Activated CD4-positive, alpha-beta T cell treated with anti-CD3 and anti-CD28 coated beads, Interleukin-2, amount 10 ng/mL, durations not matched to agents 24 days and 14 days (primary cell): ENCODE results near the gene LINGO4. TPM values are rescaled to one million over a fixed set of nuclear protein-coding genes. Genes with fewer than 3 reads are reported as not detected.

Experiments
- DNase-seq: peaks from one replicate; pipeline ENCODE4 v3.0.0; 2022
- H3K27ac Mint-ChIP-seq: one replicate; pipeline ENCODE4 v1.8.0; 2022; ENCODE audit warnings: mild to moderate bottlenecking, mixed read lengths
- H3K27me3 Mint-ChIP-seq: one replicate; pipeline ENCODE4 v1.8.0; 2022; ENCODE audit warnings: mixed read lengths
- H3K36me3 Mint-ChIP-seq: one replicate; pipeline ENCODE4 v1.8.0; 2022; ENCODE audit warnings: low read depth, mild to moderate bottlenecking, mixed read lengths
- H3K4me1 Mint-ChIP-seq: one replicate; pipeline ENCODE4 v1.8.0; 2021; ENCODE audit warnings: mixed read lengths
- H3K4me3 Mint-ChIP-seq: one replicate; pipeline ENCODE4 v1.8.0; 2022; ENCODE audit warnings: mild to moderate bottlenecking, moderate library complexity, mixed read lengths
- H3K9me3 Mint-ChIP-seq: one replicate; pipeline ENCODE4 v1.8.0; 2021; ENCODE audit warnings: mixed read lengths
- intact Hi-C: fragments of 100-400 bp; cut with micrococcal nuclease; formaldehyde crosslinking; loops from one replicate; pipeline ENCODE4 v1.15.1; 2023
- total RNA-seq: library from RNA; stranded (reverse); gene quantifications from 2 replicates; pipeline ENCODE4 v1.2.3, GENCODE V29; 2022

The LINGO4 gene
- total RNA-seq, 1 donor from 2014 or later: not detected

GRCh38 chr1:151829352-151830046 lies 24.3 kb upstream of the LINGO4 start:
- Mint-ChIP-seq H3K4me1 (peaks cover 61% of the 10 kb centered on the region), H3K27ac (peak overlapping the region; percentile 82), H3K27me3 (no peaks in the 10 kb centered on the region), H3K9me3 (no peaks in the 10 kb centered on the region), H3K36me3 (no peaks in the 10 kb centered on the region), H3K4me3 (peak overlapping the region; percentile 60)
- DNase-seq: peak; percentile 70
- intact Hi-C loops: no loop called here

GRCh38 chr1:151828921-151829320 lies 23.7 kb upstream of the LINGO4 start:
- Mint-ChIP-seq H3K4me3 (peak overlapping the region; percentile 60), H3K4me1 (peaks cover 60% of the 10 kb centered on the region)
- intact Hi-C loops: no loop called here

GRCh38 chr1:151827853-151828252 lies 22.6 kb upstream of the LINGO4 start:
- intact Hi-C loops: no loop called here
- Mint-ChIP-seq H3K4me3 (peak overlapping the region; percentile 55), H3K4me1 (peaks cover 57% of the 10 kb centered on the region), H3K36me3 (no peaks in the 10 kb centered on the region), H3K27ac (peak overlapping the region; percentile 66), H3K9me3 (no peaks in the 10 kb centered on the region), H3K27me3 (no peaks in the 10 kb centered on the region)
- DNase-seq: no peak

More at GRCh38 chr1:151828921-151829320, 23.7 kb upstream of the LINGO4 start:
- Mint-ChIP-seq H3K27ac (peak overlapping the region; percentile 82), H3K27me3 (no peaks in the 10 kb centered on the region), H3K36me3 (no peaks in the 10 kb centered on the region), H3K9me3 (no peaks in the 10 kb centered on the region)
- DNase-seq: peak; percentile 70

GRCh38 chr1:151825751-151826660 lies 20.8 kb upstream of the LINGO4 start:
- H3K4me1 Mint-ChIP-seq: peaks cover 65% of the 10 kb centered on the region
- H3K27me3 Mint-ChIP-seq: no peaks in the 10 kb centered on the region
- intact Hi-C loops: no loop called here
- DNase-seq: no peak
- peak overlapping the region; percentile 28 for H3K4me3 Mint-ChIP-seq
- H3K27ac Mint-ChIP-seq: peak overlapping the region; percentile 57
- no peaks in the 10 kb centered on the region for H3K36me3 Mint-ChIP-seq
- no peaks in the 10 kb centered on the region for H3K9me3 Mint-ChIP-seq

GRCh38 chr1:151825204-151825603 lies 20.0 kb upstream of the LINGO4 start:
- H3K36me3 Mint-ChIP-seq: no peaks in the 10 kb centered on the region
- H3K4me3 Mint-ChIP-seq: peak overlapping the region; percentile 15
- H3K9me3 Mint-ChIP-seq: no peaks in the 10 kb centered on the region
- no peak for DNase-seq
- H3K4me1 Mint-ChIP-seq: peaks cover 67% of the 10 kb centered on the region
- intact Hi-C loops: no loop called here
- no peak overlapping the region for H3K27ac Mint-ChIP-seq
- no peaks in the 10 kb centered on the region for H3K27me3 Mint-ChIP-seq

- Mint-ChIP-seq H3K36me3 (no peaks in the 10 kb centered on the region), H3K4me3 (no peak overlapping the region), H3K9me3 (no peaks in the 10 kb centered on the region), H3K4me1 (peaks cover 55% of the 10 kb centered on the region), H3K27ac (peak overlapping the region; percentile 58), H3K27me3 (no peaks in the 10 kb centered on the region)
- no peak for DNase-seq
- intact Hi-C loops: loop anchor here (2.0 kb wide), 2 partner anchors 14 to 32 kb away; partner anchors contain the start of gene TDRKH
Observed at GRCh38 chr1:151823175-151823574, 18.0 kb upstream of the LINGO4 start.

- peak overlapping the region; percentile 42 for H3K4me3 Mint-ChIP-seq
- no peaks in the 10 kb centered on the region for H3K36me3 Mint-ChIP-seq
- intact Hi-C loops: loop anchor here (2.0 kb wide), 2 partner anchors 14 to 32 kb away; partner anchors contain the start of gene TDRKH
- DNase-seq: peak; percentile 68
- no peaks in the 10 kb centered on the region for H3K27me3 Mint-ChIP-seq
- peak overlapping the region; percentile 72 for H3K27ac Mint-ChIP-seq
- peaks cover 49% of the 10 kb centered on the region for H3K4me1 Mint-ChIP-seq
- no peaks in the 10 kb centered on the region for H3K9me3 Mint-ChIP-seq
Observed at GRCh38 chr1:151822404-151822803, 17.2 kb upstream of the LINGO4 start.

- intact Hi-C loops: no loop called here
- no peaks in the 10 kb centered on the region for H3K36me3 Mint-ChIP-seq
- no peaks in the 10 kb centered on the region for H3K9me3 Mint-ChIP-seq
- DNase-seq: peak; percentile 68
- H3K4me1 Mint-ChIP-seq: peaks cover 55% of the 10 kb centered on the region
- H3K27me3 Mint-ChIP-seq: no peaks in the 10 kb centered on the region
- H3K4me3 Mint-ChIP-seq: no peak overlapping the region
- H3K27ac Mint-ChIP-seq: peak overlapping the region; percentile 8
Observed at GRCh38 chr1:151820940-151821339, 15.7 kb upstream of the LINGO4 start.

GRCh38 chr1:151819976-151820623 lies 14.9 kb upstream of the LINGO4 start:
- DNase-seq: no peak
- H3K4me1 Mint-ChIP-seq: peaks cover 57% of the 10 kb centered on the region
- H3K36me3 Mint-ChIP-seq: no peaks in the 10 kb centered on the region
- no peaks in the 10 kb centered on the region for H3K27me3 Mint-ChIP-seq
- no peaks in the 10 kb centered on the region for H3K9me3 Mint-ChIP-seq
- H3K27ac Mint-ChIP-seq: no peak overlapping the region
- H3K4me3 Mint-ChIP-seq: peak overlapping the region; percentile 2
- intact Hi-C loops: no loop called here

- no peak for DNase-seq
- Mint-ChIP-seq H3K36me3 (no peaks in the 10 kb centered on the region), H3K4me1 (peaks cover 54% of the 10 kb centered on the region), H3K27ac (no peak overlapping the region), H3K9me3 (no peaks in the 10 kb centered on the region), H3K4me3 (no peak overlapping the region), H3K27me3 (no peaks in the 10 kb centered on the region)
- intact Hi-C loops: no loop called here
Observed at GRCh38 chr1:151819227-151819835, 14.1 kb upstream of the LINGO4 start.

- DNase-seq: no peak
- H3K36me3 Mint-ChIP-seq: no peaks in the 10 kb centered on the region
- no peaks in the 10 kb centered on the region for H3K9me3 Mint-ChIP-seq
- intact Hi-C loops: no loop called here
- peak overlapping the region; percentile 16 for H3K27ac Mint-ChIP-seq
- no peak overlapping the region for H3K4me3 Mint-ChIP-seq
- H3K4me1 Mint-ChIP-seq: peaks cover 44% of the 10 kb centered on the region
- no peaks in the 10 kb centered on the region for H3K27me3 Mint-ChIP-seq
Observed at GRCh38 chr1:151817353-151817730, 12.1 kb upstream of the LINGO4 start.

- Mint-ChIP-seq H3K4me1 (peaks cover 40% of the 10 kb centered on the region), H3K27ac (no peak overlapping the region)
Observed at GRCh38 chr1:151816548-151817352, 11.5 kb upstream of the LINGO4 start.

More at GRCh38 chr1:151816548-151817352, 11.5 kb upstream of the LINGO4 start:
- Mint-ChIP-seq H3K36me3 (no peaks in the 10 kb centered on the region), H3K9me3 (no peaks in the 10 kb centered on the region), H3K27me3 (no peaks in the 10 kb centered on the region), H3K4me3 (no peak overlapping the region)
- no peak for DNase-seq
- intact Hi-C loops: no loop called here
